Epithelial cell of proximal tubule (primary cell): ENCODE measurements around the gene SRI. TPM values are rescaled to one million over a fixed set of nuclear protein-coding genes. Genes with fewer than 3 reads are reported as not detected.
A peak's percentile ranks its signal among the peaks of the same experiment; 100 is the strongest.

Experiments used
- DNase-seq: peaks from one replicate; pipeline ENCODE4 v3.0.0-alpha.2; 2011; ENCODE audit warnings: low read depth
- H3K4me3 ChIP-seq: 2 replicates; pipeline ENCODE4 v1.5.1; 2011; ENCODE audit warnings: low read depth, mild to moderate bottlenecking, low read length
- CTCF ChIP-seq: conservative IDR thresholded peaks from 2 replicates; pipeline ENCODE4 v1.5.1; 2012; ENCODE audit warnings: low read depth, mild to moderate bottlenecking, low read length
- total RNA-seq: library from RNA; depleted of rRNA; stranded (reverse); fragments of >200 nt; gene quantifications from 2 replicates; pipeline ENCODE4 v1.2.3, GENCODE V29; 2015

Gene SRI
- total RNA-seq, 1 donor from 2014 or later, result 92.0 TPM

- peak; percentile 62 for DNase-seq
- TF ChIP-seq CTCF, result peak; percentile 90
- H3K4me3 ChIP-seq, result no peak overlapping the region
Measured at GRCh38 chr7:88243345-88243909, 23.6 kb upstream of the SRI start.

- TF ChIP-seq CTCF, result no peak
- no peak overlapping the region for H3K4me3 ChIP-seq
- no peak for DNase-seq
Measured at GRCh38 chr7:88239852-88240251, 20.0 kb upstream of the SRI start.

GRCh38 chr7:88233828-88234227 lies 14.0 kb upstream of the SRI start:
- no peak for DNase-seq
- TF ChIP-seq CTCF, result no peak
- H3K4me3 ChIP-seq, result no peak overlapping the region

- DNase-seq, result no peak
- no peak overlapping the region for H3K4me3 ChIP-seq
- TF ChIP-seq CTCF, result no peak
Measured at GRCh38 chr7:88230646-88231045, 10.8 kb upstream of the SRI start.

- TF ChIP-seq CTCF, result no peak
- no peak for DNase-seq
Measured at GRCh38 chr7:88229302-88229995, 9.6 kb upstream of the SRI start.

GRCh38 chr7:88226886-88227516 lies 7.2 kb upstream of the SRI start:
- no peak overlapping the region for H3K4me3 ChIP-seq
- peak; percentile 90 for DNase-seq
- TF ChIP-seq CTCF, result no peak

More at GRCh38 chr7:88229302-88229995, 9.6 kb upstream of the SRI start:
- no peak overlapping the region for H3K4me3 ChIP-seq
